Measurements from ENCODE around the gene TRAPPC2L.
"Not testable (repeated sequence)": the region's sequence is repeated elsewhere in the genome, so short reads cannot be mapped to it uniquely, and the experiment has no call there.

TRAPPC2L gene

DNA sequence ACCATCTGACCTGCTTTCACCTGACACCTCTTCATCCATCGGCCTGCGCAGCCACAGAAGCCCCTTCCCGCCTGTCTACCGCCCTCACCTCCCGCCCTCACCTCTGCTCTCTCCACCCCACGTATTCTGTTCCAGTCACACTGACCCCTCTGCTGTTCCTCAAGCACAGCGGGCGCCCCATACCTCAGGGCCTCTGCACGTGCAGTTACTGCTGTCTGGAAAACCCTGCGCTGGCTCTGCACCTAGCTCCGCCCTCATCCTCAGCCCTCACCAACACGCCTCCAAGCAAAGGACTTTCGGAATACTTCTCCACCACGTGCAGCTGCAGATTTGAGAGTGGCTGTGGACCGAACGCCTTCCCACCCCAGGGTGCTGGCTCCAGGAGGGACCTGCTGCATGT is 34.2 kb downstream of the TRAPPC2L start:
- no peak for DNase-seq (ENCODE audit: low read depth in 2 of 2)

DNA sequence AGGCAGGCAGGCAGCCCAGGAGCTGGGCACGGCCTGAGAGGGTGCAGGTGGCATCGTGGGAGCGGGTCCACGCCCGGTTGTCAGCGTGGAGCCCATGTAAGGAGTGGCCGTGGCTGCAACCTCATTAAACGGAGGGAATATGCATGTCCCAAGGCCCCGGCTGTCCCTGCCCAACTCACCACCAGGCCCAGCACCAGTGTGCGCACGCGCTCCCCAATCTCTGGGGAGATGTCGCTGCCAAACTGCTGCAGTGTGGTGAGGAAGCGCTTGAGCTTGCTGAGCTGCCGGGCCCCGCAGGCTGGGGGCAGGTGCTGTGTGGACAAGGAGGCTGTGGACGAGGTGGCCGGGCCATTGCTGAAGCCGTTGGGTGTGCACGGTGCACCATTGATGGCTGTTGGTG is 35.1 kb downstream of the TRAPPC2L start:
- no peak for DNase-seq (ENCODE audit: low read depth in 2 of 2)

DNA sequence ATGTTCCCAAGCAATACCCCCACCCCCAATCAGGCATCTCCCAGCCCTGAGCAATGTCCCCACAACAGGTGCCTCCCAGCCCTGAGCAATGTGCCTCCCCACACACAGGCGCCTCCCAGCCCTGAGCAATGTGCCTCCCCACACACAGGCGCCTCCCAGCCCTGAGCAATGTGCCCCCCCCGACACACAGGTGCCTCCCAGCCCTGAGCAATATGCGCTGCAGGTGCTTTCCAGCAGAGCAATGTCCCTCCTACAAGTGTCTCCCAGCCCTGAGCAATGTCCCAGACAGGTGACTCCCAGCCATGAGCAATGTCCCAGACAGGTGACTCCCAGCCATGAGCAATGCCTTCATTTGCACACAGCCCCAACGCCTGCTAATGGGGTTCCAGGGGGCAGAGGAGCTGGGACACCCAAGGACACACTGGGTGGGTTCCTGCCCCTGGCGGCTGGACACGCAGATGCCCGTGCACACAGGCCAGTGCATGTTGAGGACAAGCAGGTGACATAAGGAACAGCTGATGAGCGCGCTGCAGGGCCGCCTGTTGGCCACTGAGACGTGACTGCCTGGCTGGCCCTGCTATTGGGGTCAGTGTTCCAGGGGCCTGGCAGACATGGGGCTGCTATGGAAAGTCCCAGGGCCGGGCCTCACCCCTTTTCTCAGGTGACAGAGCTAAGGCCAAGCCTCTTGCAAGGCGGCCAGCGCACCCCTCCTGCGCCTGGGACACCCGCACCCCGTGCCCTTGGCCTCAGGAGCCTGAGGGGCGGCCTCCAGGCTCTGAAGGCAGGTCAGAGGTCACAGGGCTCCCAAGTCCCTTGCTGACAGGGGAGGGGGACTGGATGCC is 36.4 kb downstream of the TRAPPC2L start:
- no peak for DNase-seq (ENCODE audit: low read depth in 2 of 2)

DNA sequence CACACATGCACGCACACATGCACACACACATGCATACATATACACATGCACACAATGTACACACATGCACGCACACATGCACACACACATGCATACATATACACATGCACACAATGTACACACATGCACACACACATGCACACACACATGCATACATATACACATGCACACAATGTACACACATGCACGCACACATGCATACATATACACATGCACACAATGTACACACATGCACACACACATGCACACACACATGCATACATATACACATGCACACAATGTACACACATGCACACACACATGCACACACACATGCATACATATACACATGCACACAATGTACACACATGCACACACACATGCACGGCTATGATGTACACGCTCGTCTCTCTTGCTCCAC is 37.3 kb downstream of the TRAPPC2L start:
- not testable (repeated sequence) for DNase-seq (ENCODE audit: low read depth in 2 of 2)

DNA sequence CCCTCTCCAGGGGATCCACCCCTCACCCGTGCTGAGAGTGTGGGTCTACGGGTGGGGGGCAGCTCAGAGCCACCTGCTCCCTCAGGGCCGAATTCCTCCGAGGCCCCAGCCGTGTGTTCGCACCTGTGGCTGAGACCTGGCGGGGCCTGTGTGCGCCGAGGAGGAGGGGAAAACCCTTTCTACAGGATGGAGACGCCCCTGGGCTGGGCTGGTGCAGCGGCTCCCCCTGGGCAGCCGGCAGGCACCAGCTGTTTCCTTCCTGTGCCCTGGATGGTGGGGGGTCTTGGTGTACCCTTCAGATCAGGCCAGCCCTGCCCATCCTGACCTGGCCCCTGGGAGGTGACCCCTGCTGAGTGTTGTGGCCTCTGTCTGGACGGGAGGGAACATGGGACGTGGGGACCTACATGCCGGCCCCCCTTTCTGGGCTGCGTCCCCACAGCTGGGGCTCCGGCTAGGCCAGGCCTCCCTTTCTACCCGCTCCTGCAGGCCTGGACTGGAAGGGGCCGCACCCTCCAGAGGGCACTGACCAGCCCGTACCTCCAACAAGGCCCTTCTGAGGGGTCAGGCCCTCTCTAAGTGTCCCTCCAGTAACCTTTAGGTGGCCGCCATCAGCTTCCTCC is 37.9 kb downstream of the TRAPPC2L start:
- no peak for DNase-seq (ENCODE audit: low read depth in 2 of 2)

DNA sequence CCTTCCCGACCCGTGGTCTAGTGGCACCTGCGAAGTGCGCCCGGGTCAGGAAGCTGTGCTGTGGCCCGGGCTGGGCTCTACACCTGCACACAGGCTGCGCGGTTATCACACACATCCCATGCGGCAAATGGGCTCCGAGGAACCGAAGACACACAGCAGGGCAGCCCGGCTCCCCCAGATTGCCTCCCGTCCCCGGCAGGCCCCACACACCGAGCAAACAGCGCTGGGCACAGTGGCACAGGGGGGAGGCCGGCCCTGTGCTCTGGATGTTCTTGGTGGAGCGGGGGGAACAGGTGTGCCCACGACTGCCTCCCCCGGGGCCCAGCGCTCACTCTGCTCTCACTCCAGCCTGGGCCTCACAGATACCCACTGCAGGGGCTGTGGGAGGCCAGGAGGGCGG is 38.4 kb downstream of the TRAPPC2L start:
- no peak for DNase-seq (ENCODE audit: low read depth in 2 of 2)

DNA sequence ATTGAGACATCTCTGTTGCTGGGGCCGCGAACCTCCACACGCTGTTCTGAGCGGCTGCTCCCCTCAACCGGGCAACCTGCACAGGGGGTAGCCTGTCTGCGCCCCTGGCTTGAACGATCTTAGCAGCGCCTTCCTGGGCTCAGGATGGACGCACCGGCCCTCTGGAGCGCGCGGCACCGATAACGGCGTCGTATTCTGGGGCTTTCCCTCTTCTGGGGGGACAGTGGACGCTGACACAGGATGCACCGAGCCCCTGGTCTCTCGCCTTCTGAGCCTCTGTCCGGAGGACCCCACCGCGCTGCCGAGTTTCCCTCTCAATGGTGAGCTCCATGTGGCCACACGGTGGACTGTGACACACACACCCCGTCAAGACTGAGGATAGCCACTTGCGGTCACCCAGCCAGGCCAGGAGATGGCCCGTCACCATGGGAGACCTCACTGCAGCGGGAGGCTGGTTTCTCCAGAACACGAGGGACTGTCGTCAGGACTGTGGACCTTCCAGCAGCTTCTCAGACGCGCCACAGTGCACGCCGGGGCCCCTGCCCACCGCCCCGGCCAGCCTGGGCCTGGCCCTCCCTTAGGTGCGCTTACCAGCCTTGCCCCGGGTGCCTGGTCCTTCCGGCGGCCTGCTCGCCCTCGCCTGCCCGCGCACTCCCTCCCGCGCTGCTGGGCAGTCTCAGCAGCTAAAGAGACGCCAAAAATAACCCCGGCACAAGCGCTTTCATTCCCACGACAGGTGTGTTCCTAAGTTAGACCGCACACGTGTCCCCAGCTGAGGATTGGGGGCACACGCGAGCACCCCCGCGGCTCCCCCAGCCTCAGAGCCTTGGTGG is 39.5 kb downstream of the TRAPPC2L start:
- no peak for DNase-seq (ENCODE audit: low read depth in 2 of 2)

DNA sequence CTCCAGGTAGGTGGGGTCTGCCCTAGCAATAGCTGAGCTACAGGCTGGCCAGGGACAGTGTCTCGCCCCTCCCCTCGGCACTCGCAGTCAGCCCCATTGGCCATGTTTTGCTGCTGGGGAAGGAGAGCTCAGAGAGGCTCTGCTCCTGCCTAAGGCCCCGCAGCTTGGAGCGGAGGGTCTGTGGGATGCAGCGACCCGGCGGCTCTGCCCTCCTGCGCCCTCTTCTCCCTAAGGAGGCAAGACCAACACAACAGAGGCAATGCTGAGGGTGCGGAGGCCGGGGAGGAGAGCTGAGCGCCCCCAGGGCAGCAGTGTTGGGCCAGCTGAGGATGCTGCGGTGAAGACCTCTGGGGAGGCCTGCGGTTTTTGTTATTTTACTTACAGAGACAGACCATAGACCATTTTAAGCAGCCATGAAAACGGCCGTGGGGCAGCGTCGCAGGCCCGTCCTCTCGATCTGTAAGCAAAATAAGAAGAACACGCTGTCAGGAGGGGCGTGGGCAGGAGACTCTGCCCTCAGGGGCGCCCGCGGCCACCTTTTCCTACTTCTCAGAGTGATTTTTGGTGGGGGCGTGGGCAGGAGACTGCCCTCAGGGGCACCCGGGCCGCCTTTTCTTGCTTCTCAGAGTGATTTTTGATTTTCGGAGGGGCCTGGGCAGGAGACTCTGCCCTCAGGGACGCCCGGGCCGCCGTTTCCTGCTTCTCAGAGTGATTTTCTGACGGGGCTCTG is 40.9 kb downstream of the TRAPPC2L start:
- DNase-seq (ENCODE audit: low read depth in 2 of 2): no peak

DNA sequence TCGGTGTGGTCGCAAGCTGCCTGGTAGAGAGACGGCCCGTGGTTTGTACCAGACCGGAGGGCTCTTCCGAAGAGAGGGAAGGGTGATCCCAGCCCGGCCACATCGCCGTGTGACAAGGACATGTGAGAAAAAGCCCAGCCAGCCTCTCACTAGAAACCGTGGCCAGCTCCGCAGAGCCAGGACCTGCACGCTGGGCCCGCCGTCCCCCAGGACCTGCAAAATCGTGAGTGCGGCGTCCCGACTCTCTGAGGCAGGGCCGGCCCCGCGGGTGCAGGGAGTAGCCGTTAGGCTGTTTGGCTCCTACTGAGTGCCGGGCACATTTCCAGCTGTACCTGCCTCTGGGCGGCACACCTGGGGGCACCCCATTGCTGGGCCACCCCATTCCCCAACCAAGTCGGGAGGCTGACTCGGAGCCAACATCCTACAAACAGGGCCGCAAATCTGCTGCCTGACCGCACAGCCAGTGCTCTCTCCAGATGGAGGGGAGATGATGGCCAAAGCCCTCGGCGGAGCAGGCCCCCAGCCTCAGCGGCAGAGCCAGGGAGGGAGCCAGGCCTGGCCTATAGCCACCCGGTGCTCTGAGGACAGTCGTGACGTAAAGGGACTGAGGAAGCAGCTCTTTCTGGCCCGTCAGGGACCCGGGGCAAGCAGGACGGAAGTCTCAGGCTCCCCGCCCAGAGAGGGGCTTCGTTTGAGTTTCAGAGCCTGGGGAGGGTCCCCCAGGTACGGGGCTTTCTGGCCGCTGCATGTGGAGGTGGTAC is 43.2 kb downstream of the TRAPPC2L start:
- DNase-seq (ENCODE audit: low read depth in 2 of 2): no peak

DNA sequence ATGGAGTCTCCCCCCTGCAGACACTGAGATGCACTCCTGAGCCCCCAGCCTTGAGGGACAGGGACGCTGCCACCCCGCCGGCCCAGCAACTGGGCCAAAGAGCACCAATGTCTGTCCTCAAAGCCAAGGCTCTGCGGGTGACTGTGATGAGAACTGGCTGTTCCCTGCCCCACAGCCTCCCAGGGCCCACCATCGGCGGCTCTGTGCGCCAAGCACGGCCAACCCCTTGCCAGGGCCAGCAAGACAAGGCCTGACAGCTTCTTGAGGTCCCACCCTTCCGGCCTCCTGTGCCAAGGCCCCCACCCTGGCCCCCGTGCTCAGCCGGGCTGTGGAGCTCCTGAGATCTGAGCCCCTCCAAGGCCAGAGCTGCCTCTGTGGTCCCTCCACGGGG is 43.7 kb downstream of the TRAPPC2L start:
- no peak for DNase-seq (ENCODE audit: low read depth in 2 of 2)

DNA sequence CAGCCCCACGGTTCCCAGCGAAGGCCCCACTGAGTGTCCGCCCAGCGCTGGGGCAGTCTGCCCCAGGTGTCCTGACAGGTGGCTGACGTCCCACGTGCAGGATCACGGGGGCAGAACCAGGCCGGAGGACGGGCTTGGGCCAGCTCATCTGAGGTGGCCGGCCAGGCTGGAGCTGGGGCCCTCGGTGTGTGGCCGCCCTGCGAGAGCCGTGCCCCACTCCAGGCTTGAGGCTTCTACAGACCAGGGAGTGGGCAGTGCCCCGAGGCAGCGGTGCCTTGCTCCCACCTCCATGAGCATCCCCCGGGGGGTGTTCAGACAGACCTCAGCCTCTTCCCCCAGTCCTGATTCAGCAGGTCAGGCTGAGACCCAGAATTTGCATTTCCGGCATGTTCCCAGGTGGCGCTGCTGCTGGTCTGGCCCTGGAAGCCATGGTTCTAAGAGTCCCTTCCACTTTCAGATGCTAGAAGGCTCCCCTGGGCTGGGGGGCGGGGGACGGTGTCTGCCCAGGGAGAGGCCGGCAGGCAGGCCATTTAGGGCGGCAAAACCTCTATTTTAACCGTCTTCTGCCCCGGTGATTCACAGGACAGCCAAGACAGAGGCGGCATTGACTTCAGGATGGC is 44.9 kb downstream of the TRAPPC2L start:
- no peak for DNase-seq (ENCODE audit: low read depth in 2 of 2)

DNA sequence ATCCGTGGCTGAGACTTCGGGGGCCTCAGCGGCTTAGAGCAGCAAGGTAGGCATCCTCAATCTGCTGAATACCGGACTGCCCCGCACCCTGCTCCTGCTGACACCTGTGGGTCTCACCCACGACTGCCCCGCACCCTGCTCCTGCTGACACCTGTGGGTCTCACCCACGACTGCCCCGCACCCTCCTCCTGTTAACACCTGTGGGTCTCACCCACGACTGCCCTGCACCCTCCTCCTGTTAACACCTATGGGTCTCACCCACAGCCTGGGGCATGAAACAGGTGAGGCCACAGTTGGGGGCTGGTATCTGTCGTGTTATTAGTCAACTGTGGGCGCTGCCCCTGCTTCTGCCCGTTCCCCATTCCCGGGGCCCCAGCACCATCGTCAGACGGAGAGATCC is 45.8 kb downstream of the TRAPPC2L start:
- DNase-seq (ENCODE audit: low read depth in 2 of 2): no peak

DNA sequence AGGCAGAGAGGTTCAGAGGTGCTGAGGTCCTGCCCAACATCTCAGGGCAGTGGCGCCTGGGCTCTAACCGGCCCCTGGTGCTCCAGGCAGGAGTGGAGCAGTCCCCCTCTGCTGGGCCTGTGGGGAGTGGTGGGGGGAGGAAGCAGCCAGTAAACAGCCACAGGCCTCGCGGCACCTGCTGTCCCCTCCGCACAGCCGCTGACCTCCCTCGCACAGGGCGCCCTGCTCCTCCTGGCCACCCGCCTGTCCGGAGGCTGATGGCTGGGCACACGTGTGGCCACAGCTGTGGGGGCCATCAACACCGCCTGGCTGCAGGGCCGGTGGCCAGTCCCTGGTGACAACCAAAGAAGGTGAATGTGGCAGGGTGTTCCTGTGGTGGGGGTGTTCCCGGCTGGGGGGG is 46.3 kb downstream of the TRAPPC2L start:
- DNase-seq (ENCODE audit: low read depth in 2 of 2): no peak

DNA sequence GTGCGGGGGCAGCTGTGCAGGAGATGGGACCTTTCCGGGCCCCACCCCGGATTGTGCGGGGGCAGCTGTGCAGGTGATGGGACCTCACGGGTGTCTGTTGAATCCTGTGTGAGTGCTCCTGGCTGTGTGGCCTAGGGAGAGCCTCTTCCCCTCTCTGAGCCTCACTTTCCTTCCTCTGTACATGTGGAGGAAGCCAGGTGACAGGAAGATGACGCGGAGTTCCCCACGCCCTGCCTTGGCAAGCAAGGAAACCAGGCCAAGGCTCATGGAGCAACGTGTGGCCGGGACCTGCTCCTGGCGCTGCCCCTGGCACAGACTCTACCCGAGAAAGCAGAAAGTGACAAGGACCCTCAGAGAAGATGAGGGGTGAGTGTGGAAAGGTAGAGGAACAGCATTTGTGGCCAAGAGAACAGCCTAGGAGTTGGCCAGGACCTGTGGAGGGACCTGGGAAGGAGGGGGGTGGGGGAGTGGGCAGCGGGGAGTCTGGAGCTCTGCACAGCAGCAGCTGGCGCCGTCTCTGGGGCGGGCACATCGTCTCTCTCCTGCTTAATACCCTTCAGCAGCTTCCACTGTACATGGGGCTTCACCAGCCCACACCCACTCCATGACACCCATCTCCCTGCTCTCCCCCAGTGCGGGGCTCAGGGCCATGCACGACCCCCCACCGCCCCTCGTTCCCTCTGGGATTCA is 47.9 kb downstream of the TRAPPC2L start:
- DNase-seq (ENCODE audit: low read depth in 2 of 2): no peak

DNA sequence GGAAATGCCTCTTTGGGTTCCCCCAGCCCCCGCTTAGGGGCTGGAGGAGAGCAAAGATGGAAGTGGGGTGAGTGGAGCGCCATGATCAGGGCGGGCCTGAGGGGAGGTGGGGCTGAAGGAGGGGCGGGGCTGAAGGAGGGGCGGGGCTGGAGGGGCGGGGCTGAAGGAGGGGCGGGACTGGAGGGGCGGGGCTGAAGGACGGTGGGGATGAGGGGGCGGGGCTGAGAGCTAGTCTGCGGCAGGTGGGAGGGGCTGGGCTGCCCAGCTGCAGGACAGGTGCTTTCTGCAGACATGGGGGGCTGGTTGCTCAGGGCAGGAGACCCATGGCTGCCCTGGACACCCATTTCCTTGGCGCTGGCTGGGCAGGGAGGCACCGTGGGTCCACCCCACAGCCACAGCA is 48.6 kb downstream of the TRAPPC2L start:
- no peak for DNase-seq (ENCODE audit: low read depth in 2 of 2)

DNA sequence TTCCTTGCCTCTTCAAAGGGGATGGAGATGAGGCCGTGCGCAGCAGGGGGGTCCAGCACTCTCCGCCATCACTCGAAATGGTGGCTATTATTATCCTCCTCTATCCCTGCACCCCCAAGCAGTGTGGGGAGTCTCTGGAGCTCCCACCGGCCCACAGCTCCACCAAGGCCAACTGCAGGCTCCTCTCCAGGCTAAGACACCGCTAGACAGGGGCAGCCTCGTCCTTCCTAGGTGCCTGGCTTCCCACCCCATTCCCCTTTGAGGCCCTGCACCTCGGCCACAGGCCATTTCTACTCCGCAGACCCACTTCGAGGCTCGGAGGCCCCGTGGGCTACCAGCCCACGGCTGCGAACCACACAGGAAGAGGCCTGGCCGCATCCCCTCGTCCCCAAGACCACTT is 49.1 kb downstream of the TRAPPC2L start:
- DNase-seq (ENCODE audit: low read depth in 2 of 2): no peak

DNA sequence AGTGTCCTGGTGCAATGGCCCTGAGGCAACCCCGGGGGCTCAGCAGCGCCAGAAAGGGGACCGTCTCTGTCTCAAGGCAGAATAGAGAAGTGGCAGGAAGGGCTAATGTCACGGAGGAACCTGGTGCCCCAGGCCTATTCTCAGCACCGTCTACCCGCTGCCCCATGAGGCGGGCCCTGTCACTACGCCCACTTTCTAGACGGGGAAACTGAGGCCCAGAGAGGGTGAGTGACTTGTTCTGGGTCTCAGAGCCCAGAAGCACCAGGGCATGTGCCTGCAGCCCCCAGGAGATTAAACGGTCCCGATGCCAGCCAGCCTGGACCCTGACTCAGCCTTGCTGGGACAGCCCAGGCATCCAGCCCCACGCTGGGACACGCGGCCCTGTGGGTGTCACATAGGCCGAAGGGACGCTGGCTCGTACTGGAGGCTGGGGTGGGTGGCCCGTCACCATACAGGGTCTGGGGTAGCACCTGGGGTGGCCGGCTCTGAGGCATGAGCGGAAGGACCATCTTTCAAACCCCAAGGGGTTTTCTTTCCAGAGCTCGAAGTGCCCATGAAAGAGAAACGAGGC is 49.7 kb downstream of the TRAPPC2L start:
- no peak for DNase-seq (ENCODE audit: low read depth in 2 of 2)

DNA sequence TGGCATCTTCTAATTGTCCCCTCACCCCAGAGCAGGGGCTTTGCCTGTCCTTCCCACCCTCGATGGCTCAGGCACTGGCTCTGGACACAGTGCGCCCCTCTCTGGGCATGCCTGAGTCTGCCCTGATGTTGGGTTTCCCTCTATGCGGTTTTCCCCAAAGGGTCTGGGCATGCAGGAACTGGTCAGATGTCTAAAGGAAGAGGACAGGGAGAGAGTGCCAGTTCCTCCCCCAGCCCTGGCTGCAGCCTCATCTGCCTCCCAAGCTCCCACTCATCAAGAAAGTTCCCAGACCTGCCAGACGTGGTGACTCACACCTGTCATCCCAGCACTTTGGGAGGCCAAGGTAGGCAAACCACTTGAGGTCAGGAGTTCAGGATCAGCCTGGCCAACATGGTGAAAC is 50.8 kb downstream of the TRAPPC2L start:
- no peak for DNase-seq (ENCODE audit: low read depth in 2 of 2)

DNA sequence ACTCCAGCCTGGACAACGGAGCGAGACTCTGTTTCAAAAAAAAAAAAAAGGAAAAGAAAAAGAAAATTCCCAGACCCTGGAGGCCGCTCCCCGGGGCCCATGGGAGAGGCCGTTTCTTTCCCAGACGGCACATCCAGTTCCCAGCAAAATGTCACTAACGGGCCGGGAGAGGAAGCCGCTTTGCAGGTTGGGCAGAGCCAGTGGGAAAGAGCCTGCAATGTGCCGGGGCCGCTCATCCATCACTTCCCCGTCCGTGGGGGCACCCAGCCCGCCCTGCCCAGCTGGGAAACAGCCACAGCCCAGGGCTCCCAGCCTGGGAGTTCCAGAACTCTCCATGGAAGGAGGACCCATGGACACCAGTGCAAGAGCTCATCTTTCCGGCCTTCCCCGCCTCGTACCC is 51.4 kb downstream of the TRAPPC2L start:
- no peak for DNase-seq (ENCODE audit: low read depth in 2 of 2)
